ENCODE results near the gene OXTR.
A peak's percentile ranks its signal among the peaks of the same experiment; 100 is the strongest.

The OXTR gene

GRCh38 chr3:8769088-8769822, at the start of gene OXTR:
Gene OXTR (minus strand): TSS chr3:8769613. CDS start chr3:8768187, 1,426 bp downstream.
- DNase-seq, result peak; percentile 50

- no peak for DNase-seq
Measured at GRCh38 chr3:8817486-8817885, 48.1 kb upstream of the OXTR start.

DNA sequence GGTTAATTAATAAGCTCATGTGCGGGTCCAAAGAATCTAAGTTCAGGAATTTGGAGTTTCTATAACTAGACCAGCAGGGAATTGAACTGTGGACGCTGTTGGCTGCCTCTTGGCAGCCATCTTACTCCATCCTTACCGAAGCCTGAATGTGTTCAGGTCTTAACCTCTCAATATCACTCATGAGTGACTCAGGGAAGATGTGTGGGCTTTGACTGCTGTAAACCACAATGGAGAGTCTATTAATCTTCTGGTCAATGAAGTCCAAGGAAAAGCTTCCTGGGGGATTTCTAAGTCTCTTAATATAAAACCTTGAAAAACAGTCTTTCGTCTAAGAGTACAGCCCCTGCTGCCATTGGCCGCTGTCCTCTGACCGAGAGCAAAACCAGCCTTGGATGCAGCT, 46.7 kb upstream of the OXTR start:
- no peak for DNase-seq

DNA sequence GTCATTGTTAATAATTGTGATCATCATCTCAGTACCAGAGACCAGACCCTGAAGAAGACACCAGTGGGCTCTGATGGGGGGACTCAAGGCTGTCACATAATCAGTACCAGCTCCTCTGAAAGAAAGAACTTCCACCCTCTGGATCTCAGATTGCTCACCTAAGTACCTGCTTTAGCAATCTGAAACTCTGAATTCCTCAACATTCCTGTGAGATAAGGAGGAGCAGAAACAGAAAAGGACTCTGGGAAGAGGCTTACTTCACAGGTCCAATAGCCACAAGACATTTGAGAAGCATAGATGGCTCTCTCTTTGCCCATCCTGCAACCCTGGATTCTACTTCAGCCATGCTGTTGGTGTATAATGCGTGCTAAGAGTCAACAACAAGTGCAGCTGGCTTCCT, 44.0 kb upstream of the OXTR start:
- no peak for DNase-seq

- DNase-seq, result no peak
Measured at GRCh38 chr3:8810561-8810960, 41.1 kb upstream of the OXTR start.

DNA sequence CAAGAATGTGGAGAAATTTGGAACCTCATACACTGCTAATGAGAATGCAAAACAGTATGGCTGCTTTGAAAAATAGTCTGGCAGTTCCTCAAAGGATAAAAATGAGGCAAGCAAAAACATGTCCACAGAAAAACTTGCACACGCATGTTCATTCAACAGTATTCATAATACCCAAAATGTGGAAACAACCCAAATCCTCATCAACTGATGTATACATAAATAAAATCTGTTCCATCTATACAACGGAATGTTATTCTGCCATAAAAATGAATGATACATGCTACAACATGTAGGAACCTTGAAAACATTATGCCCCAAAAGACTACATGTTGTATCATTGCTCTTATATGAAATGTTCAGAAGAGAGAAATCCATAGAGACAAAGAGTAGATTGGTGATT, 36.4 kb upstream of the OXTR start:
- DNase-seq, result no peak

DNA sequence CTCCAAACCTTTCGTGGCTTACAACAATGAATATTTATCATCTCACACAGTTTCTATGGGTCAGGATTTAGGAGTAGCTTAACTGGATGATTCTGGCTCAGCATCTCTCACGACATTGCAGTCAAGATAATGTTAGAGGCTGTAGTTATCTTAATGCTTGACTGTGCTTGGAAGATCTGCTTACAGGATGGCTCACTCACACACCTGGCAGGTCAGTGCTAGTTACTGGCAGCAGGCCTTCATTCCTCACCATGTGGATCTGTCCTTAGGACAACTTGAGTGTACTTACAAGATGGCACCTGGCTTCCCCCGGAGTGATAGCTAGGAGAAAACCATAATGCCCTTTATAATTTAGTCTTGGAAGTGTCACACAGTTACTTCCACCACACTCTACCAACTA, 32.8 kb upstream of the OXTR start:
- DNase-seq, result no peak

- no peak for DNase-seq
Measured at GRCh38 chr3:8800016-8800415, 30.6 kb upstream of the OXTR start.

GRCh38 chr3:8794247-8794646, 24.8 kb upstream of the OXTR start:
- no peak for DNase-seq

DNA sequence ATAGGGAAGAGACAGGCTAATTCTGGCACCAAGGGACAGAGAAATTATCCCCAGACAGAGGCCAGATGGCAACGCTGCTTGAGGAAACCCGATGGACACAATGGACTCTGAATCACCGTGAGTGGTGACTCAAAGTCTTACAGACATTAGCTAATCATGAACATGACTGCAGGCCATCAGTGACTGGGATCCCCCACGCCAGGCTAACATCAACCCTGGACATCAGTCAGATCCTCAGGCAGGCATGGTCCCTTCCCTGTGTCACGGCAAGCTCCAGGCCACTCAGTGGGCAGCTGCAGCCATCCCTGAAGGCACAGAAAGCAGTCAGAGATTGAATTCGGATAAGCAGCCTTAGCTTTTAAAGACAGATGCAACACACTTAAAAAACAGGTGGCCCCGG, 23.8 kb upstream of the OXTR start:
- DNase-seq, result no peak

DNA sequence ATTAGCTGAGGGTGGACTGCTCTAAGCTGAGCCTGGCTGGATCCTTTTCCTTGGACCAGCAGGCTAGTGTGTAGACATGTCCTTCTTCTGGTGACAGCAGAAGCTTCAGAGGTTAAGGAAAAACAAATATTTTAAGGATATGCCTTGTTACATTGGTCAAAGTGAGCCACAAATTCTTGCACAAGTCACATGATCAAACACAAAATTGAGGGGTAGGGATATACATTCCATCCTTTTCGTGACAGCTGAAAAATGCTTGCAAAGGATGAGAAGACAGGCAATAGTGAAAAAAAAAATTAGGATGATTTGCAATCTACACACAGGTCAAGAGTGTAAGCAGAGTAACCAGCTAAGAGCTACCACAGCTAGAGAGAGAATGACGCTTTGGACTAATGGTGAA, 21.1 kb upstream of the OXTR start:
- no peak for DNase-seq

GRCh38 chr3:8784676-8785435, 15.4 kb upstream of the OXTR start:
- DNase-seq, result no peak

DNA sequence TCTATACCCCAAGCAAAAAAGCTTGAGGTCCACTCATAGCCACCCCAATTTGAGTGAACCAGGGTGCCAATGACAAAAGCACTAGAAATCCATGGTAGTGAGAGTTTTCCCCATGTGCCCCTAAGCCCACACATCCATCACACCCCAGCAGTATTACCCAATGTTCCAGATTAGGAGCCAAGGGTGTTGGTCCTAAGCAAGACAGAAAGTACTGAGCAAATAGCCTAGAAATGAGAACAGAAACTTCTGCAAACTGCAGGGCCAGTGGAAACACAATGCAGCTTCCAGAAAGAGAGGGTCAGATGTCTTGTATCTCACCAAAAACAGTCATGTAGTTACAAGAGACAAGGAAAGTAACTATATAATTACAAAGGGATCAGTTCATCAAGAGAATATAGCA, 10.9 kb upstream of the OXTR start:
- no peak for DNase-seq

- DNase-seq, result no peak
Measured at GRCh38 chr3:8778475-8778874, 9.1 kb upstream of the OXTR start.

GRCh38 chr3:8777978-8778267, 8.5 kb upstream of the OXTR start:
- no peak for DNase-seq

GRCh38 chr3:8777201-8777977, 8.0 kb upstream of the OXTR start:
- DNase-seq, result no peak

- no peak for DNase-seq
Measured at GRCh38 chr3:8776406-8776805, 7.0 kb upstream of the OXTR start.

- DNase-seq, result no peak
Measured at GRCh38 chr3:8775602-8776001, 6.2 kb upstream of the OXTR start.

- DNase-seq, result no peak
Measured at GRCh38 chr3:8775181-8775580, 5.8 kb upstream of the OXTR start.

DNA sequence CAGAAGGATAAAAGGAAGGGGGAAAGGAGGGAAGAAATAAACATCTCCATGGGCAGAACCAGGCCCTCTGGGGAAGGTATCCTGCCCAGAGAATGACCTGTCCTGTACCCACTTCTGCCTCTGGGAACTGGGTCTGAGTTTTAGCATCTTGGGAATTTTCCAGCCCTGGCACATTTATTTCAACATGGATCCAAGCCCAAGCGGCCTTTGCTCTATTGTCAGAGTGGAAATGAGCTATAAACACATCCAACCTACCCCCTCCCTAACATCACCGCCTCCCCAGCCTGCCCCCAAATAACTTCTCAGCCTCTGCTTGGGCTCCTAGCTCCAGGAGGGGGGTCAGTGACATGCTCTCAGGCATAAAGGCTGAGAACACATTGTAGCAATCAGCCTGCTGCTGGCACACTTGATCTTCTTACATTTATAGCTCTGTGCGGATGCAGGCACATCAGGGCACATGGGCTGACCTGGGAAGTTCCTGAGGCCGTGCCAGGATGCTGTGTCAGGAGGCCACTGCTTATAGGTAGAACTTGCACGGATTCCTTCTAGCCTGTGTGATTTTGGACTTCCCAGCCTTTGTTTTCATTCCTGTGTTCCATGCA, 4.6 kb upstream of the OXTR start:
- DNase-seq, result no peak

DNA sequence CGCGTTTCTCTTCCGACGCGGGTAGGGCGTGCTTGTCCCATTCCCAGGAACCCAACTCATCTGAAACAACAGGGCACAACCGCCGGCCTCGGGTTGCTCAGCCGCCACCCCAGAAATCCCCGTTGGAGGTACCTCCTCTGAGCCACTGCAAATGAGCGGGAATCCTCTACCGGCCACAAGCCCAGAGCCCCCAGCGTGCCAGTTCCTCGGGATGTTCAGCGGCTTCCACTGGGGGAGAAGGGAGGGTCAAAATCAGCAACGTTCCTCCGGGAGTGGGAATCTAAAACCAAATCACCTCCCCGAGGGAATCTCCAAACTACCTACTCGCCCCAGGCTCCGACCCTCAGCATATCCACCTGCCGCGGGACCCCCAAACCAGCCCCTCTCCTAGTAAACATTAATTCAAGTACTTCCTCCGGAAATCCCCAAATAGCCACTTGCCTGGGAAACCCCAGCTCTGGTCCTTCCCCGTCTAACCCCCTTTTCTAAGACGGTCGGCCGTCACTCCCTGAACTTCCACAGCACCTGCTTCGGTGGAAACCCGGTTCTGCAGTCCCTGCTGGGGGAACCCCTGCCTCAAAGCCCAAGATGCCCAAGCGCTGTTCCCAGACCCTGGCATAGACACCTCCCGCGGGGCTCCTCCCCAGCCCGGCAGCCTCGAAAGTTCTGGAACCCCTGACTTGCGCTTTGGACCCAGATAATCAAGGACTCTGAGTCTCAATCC, 887 bp downstream of the OXTR start:
- peak; percentile 38 for DNase-seq

- peak; percentile 62 for DNase-seq
Measured at GRCh38 chr3:8767667-8768363, 1.6 kb downstream of the OXTR start.
